GM21360 (cell line): ENCODE measurements around the gene SRM.
A peak's percentile ranks its signal among the peaks of the same experiment; 100 is the strongest.
"Not testable (repeated sequence)": the region's sequence is repeated elsewhere in the genome, so short reads cannot be mapped to it uniquely, and the experiment has no call there.

ENCODE experiments used
- ATAC-seq: cut with Tn5 transposase; IDR thresholded peaks from one replicate; pipeline ENCODE4 v1.9.1; 2021; ENCODE audit warnings: mild to moderate bottlenecking, moderate library complexity; ENCODE audit not compliant: unreplicated experiment

The SRM gene

DNA sequence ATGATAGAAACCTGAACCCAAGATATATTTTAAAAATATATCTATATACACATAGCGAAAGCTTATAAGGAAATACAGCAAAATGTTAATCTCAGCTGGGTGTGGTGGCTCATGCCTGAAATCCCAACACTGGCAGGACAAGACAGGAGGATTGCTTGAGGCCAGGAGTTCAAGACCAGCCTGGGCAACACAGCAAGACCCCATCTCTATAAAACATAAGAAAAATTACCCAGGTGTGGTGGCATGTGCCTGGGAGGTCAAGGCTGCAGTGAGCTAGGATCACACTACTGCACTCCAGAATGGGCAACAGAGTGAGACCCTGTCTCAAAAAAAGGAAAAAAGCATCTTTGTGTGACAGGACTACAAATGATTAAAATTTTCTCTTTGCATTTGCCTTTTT is 6.0 kb upstream of the SRM start:
- ATAC-seq, result no peak

- no peak for ATAC-seq
These were observed 5.1 kb upstream of the SRM start for GRCh38 chr1:11064942-11065341.

DNA sequence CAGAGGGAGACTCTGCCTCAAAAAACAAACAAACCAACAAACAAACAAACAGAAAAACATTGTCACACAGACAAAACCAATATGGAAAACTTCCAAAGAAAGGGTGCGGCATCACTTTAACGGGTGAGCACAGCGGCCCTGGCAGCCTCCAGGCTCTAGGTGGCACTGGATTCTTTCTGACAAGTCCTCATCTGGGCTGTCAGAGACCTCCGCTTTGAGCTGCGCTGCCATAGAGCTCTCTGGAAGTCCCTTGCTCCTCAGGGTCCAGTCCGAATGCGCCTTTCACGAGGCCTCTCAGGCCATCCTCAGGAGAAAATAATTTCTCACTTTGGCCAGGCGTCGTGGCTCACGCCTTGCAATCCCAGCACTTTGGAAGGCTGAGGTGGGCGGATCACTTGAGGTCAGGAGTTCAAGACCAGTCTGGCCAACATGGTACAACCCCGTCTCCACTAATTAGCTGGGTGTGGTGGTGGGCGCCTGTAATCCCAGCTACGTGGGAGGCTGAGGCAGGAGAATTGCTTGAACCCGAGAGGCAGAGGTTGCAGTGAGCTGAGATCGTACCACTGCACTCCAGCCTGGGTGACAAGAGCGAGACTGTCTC is 4.2 kb upstream of the SRM start:
- ATAC-seq, result not testable (repeated sequence)

DNA sequence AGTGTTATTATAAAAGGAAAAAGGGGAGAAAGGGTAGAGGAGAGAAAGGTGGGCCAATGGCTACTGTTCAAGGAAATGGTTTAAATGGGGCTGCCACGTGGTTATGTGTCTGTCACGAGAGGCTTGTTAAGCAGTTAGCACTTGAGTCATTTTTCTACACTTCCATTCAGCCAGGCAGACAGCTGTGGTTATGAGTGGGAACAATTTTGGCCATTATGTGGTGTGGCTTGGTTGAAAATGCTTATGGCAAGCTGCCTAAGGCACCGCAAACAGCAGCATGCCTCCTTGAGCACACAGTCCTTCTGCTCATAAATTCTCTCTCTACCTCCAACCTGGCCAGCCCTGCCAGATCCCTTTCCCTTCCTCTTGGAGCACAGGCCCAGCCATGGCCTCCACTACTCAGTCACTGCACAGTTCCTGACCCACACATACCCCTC is 3.2 kb upstream of the SRM start:
- ATAC-seq, result no peak

DNA sequence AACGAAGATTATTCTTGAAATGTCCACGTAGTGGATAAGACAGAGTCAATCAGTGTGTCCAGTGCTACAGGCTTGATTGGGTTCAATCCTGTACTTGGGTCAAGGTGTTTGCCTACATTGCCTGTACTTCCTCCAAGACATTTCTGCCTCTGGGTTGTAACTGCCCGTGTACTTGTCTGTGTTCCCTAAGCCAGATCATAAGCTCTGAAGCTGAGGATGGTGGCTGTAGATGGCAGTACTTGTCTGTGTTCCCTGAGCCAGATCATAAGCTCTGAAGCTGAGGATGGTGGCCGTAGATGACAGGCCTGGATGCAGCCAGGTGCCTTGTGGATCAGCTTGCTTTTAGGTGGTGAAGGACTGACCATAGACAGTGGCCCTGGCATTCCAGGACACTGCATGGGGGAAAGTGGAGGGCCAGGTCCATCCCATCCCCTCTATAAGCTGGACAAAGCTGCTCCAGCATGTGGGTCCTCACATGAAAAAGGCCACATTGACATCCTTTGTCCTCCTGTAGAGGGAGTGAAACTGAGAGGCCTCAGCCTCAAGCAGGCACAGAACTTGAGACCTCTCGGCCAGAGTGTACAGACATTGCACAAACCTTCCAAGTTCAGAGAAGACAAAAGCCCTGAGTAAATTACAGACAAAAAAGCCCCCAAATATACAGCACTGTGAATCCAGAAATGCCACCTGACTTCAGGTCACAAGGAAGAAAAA is 2.0 kb upstream of the SRM start:
- no peak for ATAC-seq

DNA sequence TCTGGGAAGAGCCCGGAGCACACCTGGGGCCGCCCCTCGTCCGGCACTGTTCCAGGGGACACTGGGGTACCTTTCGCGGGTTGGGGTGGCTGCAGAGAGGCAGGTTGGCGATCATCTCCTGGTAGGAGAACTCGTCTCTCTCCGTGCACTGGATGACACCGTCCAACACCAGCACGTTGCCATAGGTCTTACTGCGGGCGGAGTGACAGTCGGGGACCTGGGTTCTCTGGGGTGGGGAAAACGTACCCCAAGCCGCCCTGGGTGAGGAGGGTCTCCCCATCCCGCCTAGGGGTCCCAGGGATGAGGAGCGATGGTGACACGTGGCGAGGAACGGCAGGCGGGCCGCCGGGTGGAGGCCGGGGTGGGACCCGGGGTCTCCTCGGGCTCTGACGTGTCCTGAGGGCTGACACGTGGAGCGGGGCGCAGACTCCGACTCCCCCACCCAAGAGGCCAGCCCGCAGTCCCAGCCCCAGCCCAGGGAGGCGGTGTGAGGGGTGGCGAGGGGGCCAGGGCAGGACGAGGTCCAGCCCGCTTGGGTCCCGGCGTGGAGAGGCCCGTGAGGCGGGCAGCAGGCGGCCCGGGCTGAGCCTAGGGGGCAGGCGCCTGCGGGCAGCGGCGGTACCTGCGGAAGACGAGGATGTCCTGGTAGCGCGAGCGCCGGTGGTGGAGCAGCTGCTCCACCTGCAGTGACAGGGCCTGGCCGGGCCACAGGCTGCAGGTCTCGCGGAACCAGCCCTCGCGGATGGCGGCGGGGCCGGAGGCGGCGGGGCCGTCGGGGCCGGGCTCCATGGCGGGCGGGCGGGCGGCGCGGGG is 457 bp downstream of the SRM start:
- peak; percentile 17 for ATAC-seq

GRCh38 chr1:11058595-11059154 is 1.1 kb downstream of the SRM start:
- ATAC-seq, result no peak

DNA sequence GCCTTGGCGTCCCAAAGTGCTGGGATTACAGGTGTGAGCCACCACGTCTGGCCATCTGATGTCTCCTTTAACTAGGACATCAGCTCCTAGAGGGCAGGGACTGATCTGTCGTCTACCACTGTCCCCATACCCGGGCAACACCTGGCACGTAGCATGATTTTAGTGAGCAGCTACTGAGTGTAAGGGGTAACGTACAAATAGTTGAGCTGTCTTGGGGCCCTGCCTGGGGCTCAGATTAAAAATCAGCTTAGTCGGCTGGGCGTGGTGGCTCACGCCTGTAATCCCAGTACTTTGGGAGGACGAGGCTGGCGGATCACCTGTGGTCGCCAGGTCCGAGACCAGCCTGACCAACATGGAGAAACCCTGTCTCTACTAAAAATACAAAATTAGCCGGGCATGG is 1.8 kb downstream of the SRM start:
- no peak for ATAC-seq

DNA sequence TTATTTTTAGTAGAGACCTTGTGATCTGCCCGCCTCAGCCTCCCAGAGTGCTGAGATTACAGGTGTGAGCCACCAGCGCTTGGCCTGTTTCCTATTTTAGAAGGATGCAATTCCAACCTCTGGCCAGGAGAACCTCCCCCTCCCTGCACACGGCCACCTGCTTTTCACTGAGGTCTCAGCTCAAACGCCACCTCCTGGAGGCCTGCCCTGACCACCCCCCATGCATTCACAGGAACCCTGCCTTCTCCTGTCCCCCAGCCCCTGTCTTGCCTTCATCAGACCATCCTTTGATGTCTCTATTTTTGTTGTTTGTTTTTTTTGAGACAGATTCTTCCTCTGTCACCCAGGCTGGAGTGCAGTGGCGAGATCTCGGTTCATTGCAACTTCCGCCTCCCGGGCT is 2.3 kb downstream of the SRM start:
- no peak for ATAC-seq

DNA sequence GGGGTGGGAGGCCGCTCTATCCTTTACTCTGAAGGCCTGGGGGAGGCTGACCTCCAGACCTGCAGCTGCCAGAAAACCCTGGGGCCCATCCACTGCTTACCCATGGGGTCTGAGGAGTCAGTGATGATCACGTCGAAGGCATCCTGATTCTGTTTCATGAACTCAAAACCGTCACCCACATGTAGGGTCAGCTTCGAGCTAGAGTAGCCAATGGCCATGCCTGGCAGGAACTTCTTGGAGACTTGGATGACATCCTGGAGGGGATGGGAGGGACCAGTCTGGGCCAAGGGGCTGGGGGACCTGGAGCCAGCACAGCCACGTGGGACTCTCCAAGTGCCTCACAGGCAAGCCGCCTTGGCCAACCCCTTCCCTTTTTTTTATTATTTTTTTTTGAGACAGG is 3.3 kb downstream of the SRM start:
- ATAC-seq, result no peak

GRCh38 chr1:11055676-11056075 is 4.1 kb downstream of the SRM start:
- no peak for ATAC-seq

DNA sequence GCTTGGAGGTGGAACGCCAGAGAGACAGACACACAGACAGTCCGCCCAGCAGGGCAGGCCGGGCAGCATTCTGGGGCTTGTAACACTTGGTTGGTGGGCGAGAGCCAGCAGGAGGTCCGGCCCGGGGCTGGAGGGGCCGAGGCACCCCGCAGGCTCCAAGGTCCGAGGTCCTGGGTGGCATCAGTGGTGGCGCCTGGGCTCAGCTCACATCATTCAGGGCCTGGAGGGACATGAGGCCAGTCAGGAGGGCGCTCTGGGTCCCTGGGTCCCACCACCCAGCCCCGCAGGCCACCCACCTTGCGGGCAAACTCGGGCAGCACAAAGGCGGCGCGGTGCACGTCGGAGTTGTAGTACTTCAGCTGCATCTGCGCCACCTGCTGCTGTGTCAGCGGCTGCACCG is 5.2 kb downstream of the SRM start:
- ATAC-seq, result no peak

GRCh38 chr1:11054181-11054580 is 5.6 kb downstream of the SRM start:
- no peak for ATAC-seq

DNA sequence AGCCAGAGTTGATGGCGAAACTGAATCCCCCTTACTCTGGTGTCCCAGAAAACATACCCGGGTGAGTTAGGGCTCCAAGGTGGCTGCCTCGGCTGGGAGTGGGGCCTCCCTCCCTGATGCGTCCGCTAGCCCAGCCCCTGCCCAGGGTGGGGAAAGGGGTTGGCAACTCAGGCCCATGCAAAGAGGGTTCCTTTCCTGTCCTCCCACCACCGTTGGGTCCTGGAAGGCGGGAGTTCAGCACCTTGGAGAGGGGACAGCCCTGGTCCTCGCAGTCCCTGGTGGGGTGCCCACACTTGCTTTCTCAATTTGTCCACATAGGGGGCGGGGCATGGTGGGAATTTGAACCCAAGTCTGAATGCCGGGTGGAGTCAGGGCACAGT is 6.1 kb downstream of the SRM start:
- no peak for ATAC-seq

DNA sequence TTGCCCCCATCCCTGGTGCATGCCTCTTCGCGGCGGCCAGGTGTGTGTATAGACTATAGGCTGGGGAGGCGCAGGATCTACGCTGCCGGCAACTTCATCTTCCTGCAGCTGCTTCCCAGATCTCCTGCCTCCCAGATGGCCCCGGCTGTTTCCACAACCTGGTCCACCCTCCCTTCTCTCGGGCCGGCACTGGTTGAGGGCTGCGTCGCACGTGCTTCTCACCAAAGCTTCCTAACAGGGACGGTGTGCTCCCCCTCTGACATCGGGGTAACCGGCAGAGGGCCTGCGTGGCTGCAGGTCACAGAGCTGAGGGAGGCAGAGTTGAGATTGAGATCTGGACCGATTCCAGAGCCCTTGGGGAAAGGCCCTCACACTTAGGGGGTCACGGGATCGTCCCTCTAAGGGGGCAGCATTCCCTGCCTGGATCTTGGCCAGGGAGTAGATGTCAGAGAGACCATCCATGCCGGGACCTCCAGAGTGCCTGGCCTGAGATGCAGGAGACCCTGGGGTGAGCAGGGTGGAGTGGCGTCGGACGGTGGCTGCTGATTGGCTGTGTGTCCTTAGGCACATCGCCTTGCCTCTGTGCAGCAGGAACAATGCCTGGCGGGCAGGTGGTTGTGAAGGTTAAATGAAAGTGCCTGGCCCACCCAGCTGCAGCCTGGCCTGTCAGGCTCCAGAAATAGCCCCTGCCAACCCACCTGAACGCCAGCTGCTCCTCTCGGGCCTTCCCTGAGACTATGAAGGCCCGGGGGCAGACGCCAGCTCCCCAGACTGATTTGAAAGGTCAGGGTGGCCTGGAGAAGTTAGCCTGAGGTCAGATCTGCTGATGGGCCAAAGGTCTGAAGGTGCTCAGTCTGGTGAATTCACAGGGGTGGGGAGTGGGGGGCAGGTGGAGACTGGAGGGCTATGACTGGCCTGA is 6.7 kb downstream of the SRM start:
- ATAC-seq, result no peak

DNA sequence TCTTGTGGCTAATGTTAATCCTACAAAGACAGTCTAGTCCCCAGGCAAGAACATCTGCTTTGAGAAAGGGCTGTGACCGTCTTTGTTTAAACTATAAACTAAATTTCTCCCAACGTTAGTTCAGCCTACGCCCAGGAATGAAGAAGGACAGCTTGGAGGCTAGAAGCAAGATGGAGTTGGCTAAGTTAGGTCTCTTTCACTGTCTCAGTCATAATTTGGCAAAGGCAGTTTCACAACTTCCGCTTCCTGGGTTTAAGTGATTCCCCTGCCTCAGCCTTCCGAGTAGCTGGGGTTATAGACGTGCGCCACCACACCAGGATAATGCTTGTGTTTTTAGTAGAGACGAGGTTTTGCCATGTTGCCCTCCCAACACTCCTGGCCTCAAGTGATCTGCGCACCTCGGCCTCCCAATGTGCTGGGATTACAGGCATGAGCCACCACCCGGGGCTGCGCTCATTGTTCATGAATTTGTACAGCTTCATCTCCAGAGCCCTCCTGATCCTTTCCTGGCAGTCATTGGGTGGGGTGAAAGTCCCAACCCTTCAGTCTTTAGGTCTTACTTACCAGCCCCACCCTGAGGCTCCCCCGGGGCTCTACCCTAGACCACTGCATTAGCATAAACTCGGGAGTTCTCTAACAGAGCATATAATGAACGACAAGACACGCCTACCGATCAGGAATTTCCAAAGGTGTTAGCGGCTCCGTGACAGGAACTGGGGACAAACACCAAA is 7.9 kb downstream of the SRM start:
- no peak for ATAC-seq

DNA sequence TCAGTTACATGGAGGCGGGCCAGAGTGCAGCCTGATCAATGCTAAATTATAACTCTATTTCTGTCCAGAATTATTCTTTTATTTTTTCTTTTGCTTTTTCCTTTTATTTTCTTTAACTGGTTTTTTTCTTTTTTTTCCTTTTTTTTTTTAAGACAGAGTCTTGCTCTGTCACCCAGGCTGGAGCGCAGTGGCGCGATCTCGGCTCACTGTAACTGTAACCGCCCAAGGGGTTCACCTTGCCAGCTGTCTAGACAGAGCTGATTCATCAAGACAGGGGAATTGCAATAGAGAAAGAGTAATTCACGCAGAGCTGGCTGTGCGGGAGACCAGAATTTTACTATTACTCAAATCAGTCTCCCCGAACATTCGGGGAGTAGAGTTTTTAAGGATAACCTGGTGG is 8.7 kb downstream of the SRM start:
- not testable (repeated sequence) for ATAC-seq

- no peak for ATAC-seq
These were observed 13.0 kb downstream of the SRM start, which contains the start of gene MASP2 for GRCh38 chr1:11046625-11047365. Gene MASP2 (minus strand): TSS chr1:11047239. CDS start chr1:11047207, 32 bp downstream.

DNA sequence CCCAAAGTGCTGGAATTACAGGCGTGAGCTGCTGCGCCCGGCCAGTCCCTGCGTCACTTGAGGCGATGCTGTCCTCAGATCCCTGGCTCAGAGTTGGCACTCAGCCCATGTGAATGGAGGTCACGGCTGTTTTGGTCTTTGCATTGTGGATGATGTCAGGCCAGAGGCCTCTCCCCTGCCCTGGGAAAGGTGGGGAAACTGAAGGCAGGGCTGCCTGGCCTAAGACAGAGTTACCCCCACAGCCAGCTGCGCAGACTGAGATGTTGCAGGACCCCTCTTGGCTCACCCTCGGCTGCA is 13.6 kb downstream of the SRM start:
- ATAC-seq, result no peak
